ENCODE data around the gene SLC17A2. TPM values are rescaled to one million over a fixed set of nuclear protein-coding genes. Genes with fewer than 3 reads are reported as not detected.
"Not testable (repeated sequence)": the region's sequence is repeated elsewhere in the genome, so short reads cannot be mapped to it uniquely, and the experiment has no call there.

Gene SLC17A2
- total and polyA plus RNA-seq, 4 donors: not detected

GRCh38 chr6:25931411-25931709 lies 869 bp upstream of the SLC17A2 start:
- DNase-seq (no peak), ATAC-seq (ENCODE audit: low FRiP score) (no peak)
- no peaks in the 10 kb centered on the region for H3K9me3 ChIP-seq (ENCODE audit: control insufficient read depth, low read length)
- WGBS, 2 donors: 84 to 85% methylated on average over 1 of the region's 1 CpG
- intact Hi-C loops (cut with DNase I): no loop called here
- no peak overlapping the region for H3K4me3 ChIP-seq (ENCODE audit: low read length in 2 of 2)
- no peaks in the 10 kb centered on the region for H3K36me3 ChIP-seq (ENCODE audit: control insufficient read depth in 1 of 2, insufficient read depth in 2 of 2, low read length in 1 of 2)
- no peaks in the 10 kb centered on the region for H3K27me3 ChIP-seq (ENCODE audit: control insufficient read depth in 1 of 2, insufficient read depth in 2 of 2, low read length in 1 of 2)
- no peaks in the 10 kb centered on the region for H3K4me1 ChIP-seq (ENCODE audit: control insufficient read depth in 1 of 2, insufficient read depth in 2 of 2, low read length in 2 of 2)
- no peak overlapping the region for H3K27ac ChIP-seq (ENCODE audit: low read depth in 1 of 2, low read length in 2 of 2)

- intact Hi-C loops (cut with DNase I); H3K4me1 ChIP-seq (ENCODE audit: control insufficient read depth in 1 of 2, insufficient read depth in 2 of 2, low read length in 2 of 2); H3K27me3 ChIP-seq (ENCODE audit: control insufficient read depth in 1 of 2, insufficient read depth in 2 of 2, low read length in 1 of 2); H3K4me3 ChIP-seq (ENCODE audit: low read length in 2 of 2); H3K9me3 ChIP-seq (ENCODE audit: control insufficient read depth, low read length); ATAC-seq (ENCODE audit: low FRiP score); DNase-seq; H3K36me3 ChIP-seq (ENCODE audit: control insufficient read depth in 1 of 2, insufficient read depth in 2 of 2, low read length in 1 of 2); H3K27ac ChIP-seq (ENCODE audit: low read depth in 1 of 2, low read length in 2 of 2): not testable (repeated sequence)
- WGBS, 2 donors: 94 to 95% methylated on average over 12 of the region's 12 CpGs
These were observed 706 bp downstream of the SLC17A2 start for GRCh38 chr6:25929785-25930184.

GRCh38 chr6:25928562-25929324 lies 1.7 kb downstream of the SLC17A2 start:
- H3K4me3 ChIP-seq (ENCODE audit: low read length in 2 of 2): no peak overlapping the region
- no peaks in the 10 kb centered on the region for H3K4me1 ChIP-seq (ENCODE audit: control insufficient read depth in 1 of 2, insufficient read depth in 2 of 2, low read length in 2 of 2)
- WGBS, 2 donors: 94 to 96% methylated on average over 4 of the region's 4 CpGs
- no peak for ATAC-seq (ENCODE audit: low FRiP score)
- no peaks in the 10 kb centered on the region for H3K9me3 ChIP-seq (ENCODE audit: control insufficient read depth, low read length)
- intact Hi-C loops (cut with DNase I): no loop called here
- no peaks in the 10 kb centered on the region for H3K27me3 ChIP-seq (ENCODE audit: control insufficient read depth in 1 of 2, insufficient read depth in 2 of 2, low read length in 1 of 2)
- no peaks in the 10 kb centered on the region for H3K36me3 ChIP-seq (ENCODE audit: control insufficient read depth in 1 of 2, insufficient read depth in 2 of 2, low read length in 1 of 2)
- no peak overlapping the region for H3K27ac ChIP-seq (ENCODE audit: low read depth in 1 of 2, low read length in 2 of 2)
- no peak for DNase-seq

GRCh38 chr6:25927756-25928216 lies 2.7 kb downstream of the SLC17A2 start:
- H3K4me1 ChIP-seq (ENCODE audit: control insufficient read depth in 1 of 2, insufficient read depth in 2 of 2, low read length in 2 of 2): no peaks in the 10 kb centered on the region
- ATAC-seq (ENCODE audit: low FRiP score) (peak; percentile 50), DNase-seq (no peak)
- H3K27ac ChIP-seq (ENCODE audit: low read depth in 1 of 2, low read length in 2 of 2): no peak overlapping the region
- H3K4me3 ChIP-seq (ENCODE audit: low read length in 2 of 2): no peak overlapping the region
- H3K36me3 ChIP-seq (ENCODE audit: control insufficient read depth in 1 of 2, insufficient read depth in 2 of 2, low read length in 1 of 2): no peaks in the 10 kb centered on the region
- intact Hi-C loops (cut with DNase I): no loop called here
- H3K27me3 ChIP-seq (ENCODE audit: control insufficient read depth in 1 of 2, insufficient read depth in 2 of 2, low read length in 1 of 2): no peaks in the 10 kb centered on the region
- 7 to 8% methylated on average over 2 of the region's 2 CpGs for WGBS, 2 donors
- H3K9me3 ChIP-seq (ENCODE audit: control insufficient read depth, low read length): no peaks in the 10 kb centered on the region

- no peaks in the 10 kb centered on the region for H3K4me1 ChIP-seq (ENCODE audit: control insufficient read depth in 1 of 2, insufficient read depth in 2 of 2, low read length in 2 of 2)
- ATAC-seq (ENCODE audit: low FRiP score) (no peak), DNase-seq (no peak)
- H3K27me3 ChIP-seq (ENCODE audit: control insufficient read depth in 1 of 2, insufficient read depth in 2 of 2, low read length in 1 of 2): no peaks in the 10 kb centered on the region
- no peaks in the 10 kb centered on the region for H3K9me3 ChIP-seq (ENCODE audit: control insufficient read depth, low read length)
- no peak overlapping the region for H3K4me3 ChIP-seq (ENCODE audit: low read length in 2 of 2)
- intact Hi-C loops (cut with DNase I): no loop called here
- 65 to 72% methylated on average over 2 of the region's 2 CpGs for WGBS, 2 donors
- H3K27ac ChIP-seq (ENCODE audit: low read depth in 1 of 2, low read length in 2 of 2): no peak overlapping the region
- no peaks in the 10 kb centered on the region for H3K36me3 ChIP-seq (ENCODE audit: control insufficient read depth in 1 of 2, insufficient read depth in 2 of 2, low read length in 1 of 2)
These were observed 3.3 kb downstream of the SLC17A2 start for GRCh38 chr6:25927178-25927577.

GRCh38 chr6:25925876-25926275 lies 4.6 kb downstream of the SLC17A2 start:
- H3K27ac ChIP-seq (ENCODE audit: low read depth in 1 of 2, low read length in 2 of 2): no peak overlapping the region
- H3K9me3 ChIP-seq (ENCODE audit: control insufficient read depth, low read length): no peaks in the 10 kb centered on the region
- 85 to 89% methylated on average over 1 of the region's 1 CpG for WGBS, 2 donors
- no peak for ATAC-seq (ENCODE audit: low FRiP score)
- no peaks in the 10 kb centered on the region for H3K27me3 ChIP-seq (ENCODE audit: control insufficient read depth in 1 of 2, insufficient read depth in 2 of 2, low read length in 1 of 2)
- no peak for DNase-seq
- no peaks in the 10 kb centered on the region for H3K4me1 ChIP-seq (ENCODE audit: control insufficient read depth in 1 of 2, insufficient read depth in 2 of 2, low read length in 2 of 2)
- no peak overlapping the region for H3K4me3 ChIP-seq (ENCODE audit: low read length in 2 of 2)
- H3K36me3 ChIP-seq (ENCODE audit: control insufficient read depth in 1 of 2, insufficient read depth in 2 of 2, low read length in 1 of 2): no peaks in the 10 kb centered on the region
- intact Hi-C loops (cut with DNase I): no loop called here

GRCh38 chr6:25922301-25922700 lies 8.2 kb downstream of the SLC17A2 start:
- intact Hi-C loops (cut with DNase I): no loop called here
- Histone ChIP-seq H3K4me1 (ENCODE audit: control insufficient read depth in 1 of 2, insufficient read depth in 2 of 2, low read length in 2 of 2) (no peaks in the 10 kb centered on the region), H3K36me3 (ENCODE audit: control insufficient read depth in 1 of 2, insufficient read depth in 2 of 2, low read length in 1 of 2) (no peaks in the 10 kb centered on the region), H3K4me3 (ENCODE audit: low read length in 2 of 2) (no peak overlapping the region), H3K27ac (ENCODE audit: low read depth in 1 of 2, low read length in 2 of 2) (no peak overlapping the region), H3K27me3 (ENCODE audit: control insufficient read depth in 1 of 2, insufficient read depth in 2 of 2, low read length in 1 of 2) (no peaks in the 10 kb centered on the region), H3K9me3 (ENCODE audit: control insufficient read depth, low read length) (no peaks in the 10 kb centered on the region)
- 4 to 5% methylated on average over 2 of the region's 2 CpGs for WGBS, 2 donors
- DNase-seq (peak in 1 of 2 donors; percentile 55), ATAC-seq (ENCODE audit: low FRiP score) (peak; percentile 59)

GRCh38 chr6:25921525-25922203 lies 8.8 kb downstream of the SLC17A2 start:
- Histone ChIP-seq H3K36me3 (ENCODE audit: control insufficient read depth in 1 of 2, insufficient read depth in 2 of 2, low read length in 1 of 2) (no peaks in the 10 kb centered on the region), H3K27me3 (ENCODE audit: control insufficient read depth in 1 of 2, insufficient read depth in 2 of 2, low read length in 1 of 2) (no peaks in the 10 kb centered on the region), H3K27ac (ENCODE audit: low read depth in 1 of 2, low read length in 2 of 2) (no peak overlapping the region), H3K4me1 (ENCODE audit: control insufficient read depth in 1 of 2, insufficient read depth in 2 of 2, low read length in 2 of 2) (no peaks in the 10 kb centered on the region), H3K9me3 (ENCODE audit: control insufficient read depth, low read length) (no peaks in the 10 kb centered on the region), H3K4me3 (ENCODE audit: low read length in 2 of 2) (no peak overlapping the region)
- ATAC-seq (ENCODE audit: low FRiP score) (no peak), DNase-seq (no peak)
- intact Hi-C loops (cut with DNase I): no loop called here

GRCh38 chr6:25919657-25920056 lies 10.8 kb downstream of the SLC17A2 start:
- 66 to 79% methylated on average over 4 to 5 of the region's 5 CpGs for WGBS, 2 donors
- intact Hi-C loops (cut with DNase I): no loop called here
- no peaks in the 10 kb centered on the region for H3K27me3 ChIP-seq (ENCODE audit: control insufficient read depth in 1 of 2, insufficient read depth in 2 of 2, low read length in 1 of 2)
- H3K4me1 ChIP-seq (ENCODE audit: control insufficient read depth in 1 of 2, insufficient read depth in 2 of 2, low read length in 2 of 2): no peaks in the 10 kb centered on the region
- ATAC-seq (ENCODE audit: low FRiP score) (no peak), DNase-seq (no peak)
- no peak overlapping the region for H3K27ac ChIP-seq (ENCODE audit: low read depth in 1 of 2, low read length in 2 of 2)
- no peak overlapping the region for H3K4me3 ChIP-seq (ENCODE audit: low read length in 2 of 2)
- no peaks in the 10 kb centered on the region for H3K9me3 ChIP-seq (ENCODE audit: control insufficient read depth, low read length)
- no peaks in the 10 kb centered on the region for H3K36me3 ChIP-seq (ENCODE audit: control insufficient read depth in 1 of 2, insufficient read depth in 2 of 2, low read length in 1 of 2)
